Inferior parietal cortex (tissue), 1 donor: ENCODE data around the gene GUCY2F.

ENCODE experiments used
- DNase-seq: peaks from one replicate; pipeline ENCODE4 v3.0.0-alpha.2; 2016; ENCODE audit errors: extremely low spot score

GUCY2F gene

GRCh38 chrX:109393859-109394258 lies 88.0 kb downstream of the GUCY2F start:
- DNase-seq, result no peak

DNA sequence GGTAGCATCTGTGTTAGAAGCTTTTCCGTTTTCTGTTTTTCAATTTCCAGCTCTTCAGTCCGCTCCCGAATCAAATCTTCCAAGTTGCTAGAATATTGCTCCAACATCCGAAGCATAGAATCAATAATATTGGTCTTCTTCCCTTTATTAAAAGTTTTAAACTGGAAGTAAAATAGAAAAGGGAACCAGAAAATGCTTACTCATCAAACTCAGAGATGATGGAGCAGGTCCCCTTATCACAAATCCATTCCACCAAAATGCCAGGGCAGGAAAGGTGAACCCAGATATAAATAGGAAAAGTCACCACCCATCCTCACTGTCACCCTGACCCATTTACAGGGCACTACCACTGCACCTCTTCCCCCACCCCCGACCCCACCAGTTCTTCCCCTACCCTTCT lies 89.0 kb downstream of the GUCY2F start:
- no peak for DNase-seq

DNA sequence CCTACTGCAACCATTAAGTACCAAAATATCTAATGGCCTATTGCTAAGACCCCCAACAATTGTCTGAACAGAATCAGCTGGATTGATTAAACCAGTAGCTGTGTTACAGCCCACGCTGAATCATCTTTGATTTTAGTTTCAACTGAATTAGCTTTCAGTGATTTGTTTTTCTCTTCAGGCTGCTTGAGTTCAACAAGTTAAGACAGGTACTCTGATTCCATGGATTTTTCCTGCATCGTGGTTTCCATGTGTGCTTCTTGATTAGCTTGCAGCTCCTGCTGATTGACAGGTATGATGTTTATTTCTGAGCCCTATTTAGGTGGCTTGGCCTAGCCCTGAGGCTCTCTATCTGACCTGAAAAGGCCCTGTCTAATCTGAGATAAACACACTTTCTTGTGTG lies 91.3 kb downstream of the GUCY2F start:
- no peak for DNase-seq

DNA sequence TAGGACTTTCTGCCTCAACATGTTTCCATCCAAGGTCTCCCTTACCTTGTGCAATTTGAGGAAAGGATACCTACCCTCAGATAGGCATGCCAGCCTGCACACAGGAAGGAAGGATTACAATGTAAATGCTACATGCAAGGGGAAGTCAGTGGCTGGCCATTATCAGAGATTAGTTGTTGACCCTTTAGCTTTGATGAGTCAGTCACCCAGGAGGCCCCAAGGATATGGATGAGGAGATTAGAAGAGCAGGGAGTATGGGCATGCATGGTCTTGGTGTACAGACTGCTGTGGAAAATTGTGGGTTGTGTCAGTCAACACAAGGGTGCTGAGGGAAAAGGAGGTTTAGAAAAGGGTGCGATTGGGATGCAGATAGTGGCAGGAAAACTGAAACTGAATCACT lies 92.0 kb downstream of the GUCY2F start:
- no peak for DNase-seq

DNA sequence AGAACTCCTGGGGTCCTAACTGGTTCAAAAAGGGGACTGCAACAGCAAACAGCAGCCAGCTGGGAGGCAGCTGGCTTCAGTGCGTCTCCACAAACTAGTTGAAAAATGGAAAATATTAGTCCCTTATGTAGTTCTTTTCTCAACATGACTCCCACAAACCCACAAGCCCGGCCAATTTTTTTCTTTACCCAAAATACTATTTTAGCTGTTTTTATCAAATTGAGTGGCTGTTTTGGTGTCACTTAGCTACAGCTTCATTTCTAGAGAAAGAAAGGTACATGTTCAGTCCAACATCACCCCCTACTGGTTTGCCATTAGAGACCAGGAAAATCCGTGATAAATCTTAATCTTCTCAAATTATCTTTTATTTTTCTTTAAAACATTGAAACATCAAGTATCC lies 97.2 kb downstream of the GUCY2F start:
- peak; percentile 24 for DNase-seq

DNA sequence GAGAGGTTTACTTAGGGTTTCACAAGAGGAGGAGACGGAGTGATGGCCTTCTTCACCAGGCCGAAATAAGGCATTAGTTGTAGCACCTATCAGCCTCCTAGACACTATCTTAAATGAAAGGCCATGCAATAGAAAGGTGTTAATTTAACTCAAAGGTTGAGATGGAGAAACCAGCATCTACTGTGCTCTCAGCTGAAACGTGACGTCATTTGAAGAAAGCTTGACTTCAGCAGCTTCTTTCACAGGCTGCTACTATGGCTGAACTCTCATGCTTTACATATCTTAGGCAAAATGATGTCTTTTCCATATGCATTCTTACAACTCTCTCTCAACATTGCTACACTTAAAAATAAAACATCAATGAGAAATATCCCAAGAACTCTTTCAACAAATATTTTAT lies 99.6 kb downstream of the GUCY2F start:
- DNase-seq, result no peak

DNA sequence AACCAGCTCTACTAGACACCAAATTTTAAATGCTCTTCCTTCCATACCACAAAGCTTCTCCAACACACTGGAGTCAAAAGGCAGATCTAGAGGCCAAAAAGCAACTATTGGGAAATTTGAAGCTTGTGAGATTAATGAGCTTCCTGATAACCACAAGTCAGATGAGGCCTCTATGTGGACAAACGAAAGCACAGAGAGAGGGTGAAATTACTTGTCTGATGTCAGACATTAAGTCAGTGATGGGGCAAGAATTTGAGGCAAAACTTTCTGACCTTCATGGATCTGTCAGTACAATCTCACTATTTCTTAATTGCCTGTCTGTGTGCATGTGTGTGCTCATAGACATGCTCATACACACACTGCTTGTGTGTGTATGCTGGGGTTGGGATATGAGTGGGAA lies 103.6 kb downstream of the GUCY2F start:
- no peak for DNase-seq

GRCh38 chrX:109374262-109374960 lies 107.5 kb downstream of the GUCY2F start:
- no peak for DNase-seq

- DNase-seq, result no peak
Measured at GRCh38 chrX:109373468-109373867, 108.4 kb downstream of the GUCY2F start.

GRCh38 chrX:109372716-109373115 lies 109.2 kb downstream of the GUCY2F start:
- DNase-seq, result no peak

- DNase-seq, result no peak
Measured at GRCh38 chrX:109372291-109372690, 109.6 kb downstream of the GUCY2F start.

GRCh38 chrX:109362101-109362500 lies 119.8 kb downstream of the GUCY2F start:
- no peak for DNase-seq

- no peak for DNase-seq
Measured at GRCh38 chrX:109360301-109360700, 121.6 kb downstream of the GUCY2F start.

DNA sequence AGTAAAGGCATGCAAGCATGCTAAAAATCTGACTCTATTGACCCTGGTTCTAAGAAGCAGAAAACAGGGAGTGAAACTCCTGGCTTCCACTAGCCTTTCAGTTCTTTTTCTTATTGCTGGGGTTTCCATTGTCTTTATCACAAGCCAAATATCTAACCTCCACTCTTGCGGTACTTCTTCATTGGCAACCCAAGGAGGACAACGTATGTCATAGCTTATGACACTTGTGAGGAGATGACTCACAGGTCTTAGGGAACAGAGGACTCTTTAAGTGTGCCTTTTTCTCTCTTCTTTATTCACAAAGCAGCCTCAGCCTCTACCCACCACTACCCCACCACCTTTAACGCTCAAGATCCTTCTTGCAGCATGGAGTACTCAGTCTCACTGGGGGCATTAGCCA lies 124.2 kb downstream of the GUCY2F start:
- no peak for DNase-seq

- DNase-seq, result no peak
Measured at GRCh38 chrX:109356684-109357083, 125.2 kb downstream of the GUCY2F start.

GRCh38 chrX:109352066-109352588 lies 129.8 kb downstream of the GUCY2F start:
- no peak for DNase-seq

DNA sequence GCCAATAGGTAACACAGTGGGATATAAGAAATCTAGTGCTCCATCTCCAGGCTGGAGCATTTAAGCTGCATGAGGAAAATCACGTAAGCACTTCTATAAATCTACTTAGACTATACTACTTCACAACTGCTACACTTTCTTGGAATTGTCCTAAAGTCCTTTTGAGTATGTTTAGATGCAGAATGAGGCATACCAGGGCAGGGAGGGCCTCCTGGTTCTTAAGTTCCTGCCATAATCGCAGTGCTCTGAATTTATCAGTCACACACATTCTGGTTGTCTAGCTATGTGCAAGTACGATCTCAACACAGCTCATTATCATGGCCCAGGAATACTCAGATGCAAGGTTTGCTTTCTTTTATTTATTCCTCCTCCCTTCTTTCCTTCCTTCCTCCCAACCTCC lies 130.3 kb downstream of the GUCY2F start:
- DNase-seq, result no peak

- no peak for DNase-seq
Measured at GRCh38 chrX:109350551-109350950, 131.3 kb downstream of the GUCY2F start.

DNA sequence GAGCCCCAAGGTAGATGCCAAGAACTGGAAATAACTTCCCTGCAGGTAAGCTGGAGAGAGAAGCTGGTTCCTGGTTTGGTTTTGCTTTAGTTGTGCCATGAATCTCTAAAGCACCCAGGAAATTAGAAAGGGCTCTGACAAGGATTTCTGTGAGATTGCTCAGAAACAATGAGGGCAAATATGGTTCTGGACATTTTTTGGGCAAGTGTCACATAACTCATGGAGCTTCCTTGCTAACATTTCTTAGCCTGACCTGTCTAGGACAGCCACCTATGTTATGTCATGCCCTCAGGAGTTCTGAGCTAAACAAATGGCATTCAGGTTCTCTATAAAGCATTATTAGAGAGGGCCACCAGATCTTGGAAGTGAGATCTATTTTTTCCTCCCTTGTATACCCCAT lies 131.8 kb downstream of the GUCY2F start:
- DNase-seq, result no peak

- no peak for DNase-seq
Measured at GRCh38 chrX:109347632-109348031, 134.3 kb downstream of the GUCY2F start.

DNA sequence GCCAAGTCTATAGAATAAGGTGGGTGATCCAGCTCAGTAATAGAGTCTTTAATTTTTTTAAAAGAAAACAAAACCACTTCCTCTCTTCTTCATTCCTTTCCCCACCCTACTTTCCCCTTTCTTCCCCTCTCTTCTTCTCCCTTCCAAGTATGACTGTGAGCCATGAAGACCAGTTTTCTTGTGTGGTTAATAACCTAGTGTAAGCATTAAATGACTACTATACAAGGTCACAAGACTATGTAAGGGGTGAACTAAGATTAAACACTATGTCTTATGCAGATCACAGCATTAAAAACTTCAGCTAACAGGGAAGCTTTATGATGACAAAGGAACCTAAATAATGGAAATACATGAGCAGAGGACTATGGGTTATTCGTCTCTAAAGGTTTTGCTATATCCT lies 135.4 kb downstream of the GUCY2F start:
- no peak for DNase-seq

GRCh38 chrX:109345856-109346255 lies 136.0 kb downstream of the GUCY2F start:
- no peak for DNase-seq

GRCh38 chrX:109344678-109345077 lies 137.2 kb downstream of the GUCY2F start:
- DNase-seq, result no peak

GRCh38 chrX:109344101-109344500 lies 137.8 kb downstream of the GUCY2F start:
- no peak for DNase-seq
